ENCODE data around the gene THAP7. TPM values are rescaled to one million over a fixed set of nuclear protein-coding genes. Genes with fewer than 3 reads are reported as not detected.

THAP7 gene
- total RNA-seq, 1 donor from 2014 or later, result 14.7 TPM

DNA sequence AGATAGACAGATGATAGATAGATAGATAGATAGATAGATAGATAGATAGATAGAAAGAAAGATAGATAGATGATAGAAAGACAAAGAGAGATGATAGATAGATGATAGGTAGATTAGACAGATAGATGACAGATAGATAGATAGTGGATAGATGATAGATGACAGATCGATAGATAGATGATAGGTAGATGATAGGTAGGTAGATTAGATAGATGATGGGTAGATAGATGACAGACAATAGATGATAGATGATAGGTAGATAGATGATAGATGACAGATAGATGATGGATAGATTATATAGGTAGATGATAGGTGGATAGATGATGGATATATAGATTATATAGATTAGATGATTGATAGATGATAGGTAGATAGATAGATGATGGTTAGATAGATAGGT, 15.6 kb downstream of the THAP7 start:
- Mint-ChIP-seq H3K9me3 (no peaks in the 10 kb centered on the region), H3K4me3 (no peak overlapping the region), H3K27me3 (ENCODE audit: insufficient read depth, low read depth) (peaks cover 1% of the 10 kb centered on the region), H3K4me1 (peaks cover 18% of the 10 kb centered on the region), H3K27ac (no peak overlapping the region), H3K36me3 (peaks cover 12% of the 10 kb centered on the region)
- Histone ChIP-seq H3K4me1 (peaks cover 9% of the 10 kb centered on the region), H3K4me2 (no peak overlapping the region), H3K79me2 (ENCODE audit: low read depth) (peaks cover 15% of the 10 kb centered on the region), H3K9me3 (ENCODE audit: low read depth) (no peaks in the 10 kb centered on the region), H3K36me3 (no peaks in the 10 kb centered on the region), H3K27ac (no peak overlapping the region), H3F3A (ENCODE audit: low read depth) (peaks cover 3% of the 10 kb centered on the region), H2AFZ (replicated peaks) (no peak overlapping the region), H3K4me3 (no peak overlapping the region), H3K27me3 (no peaks in the 10 kb centered on the region), H3K9ac (no peak overlapping the region), H4K20me1 (ENCODE audit: low read depth) (no peaks in the 10 kb centered on the region)
- no peak for DNase-seq (ENCODE audit: low spot score)
- TF ChIP-seq EZH2 (IDR thresholded peaks at IDR 0.05) (no peak), EZH2phosphoT487 (IDR thresholded peaks at IDR 0.05) (no peak)
- TF ChIP-seq, protein P1, sequence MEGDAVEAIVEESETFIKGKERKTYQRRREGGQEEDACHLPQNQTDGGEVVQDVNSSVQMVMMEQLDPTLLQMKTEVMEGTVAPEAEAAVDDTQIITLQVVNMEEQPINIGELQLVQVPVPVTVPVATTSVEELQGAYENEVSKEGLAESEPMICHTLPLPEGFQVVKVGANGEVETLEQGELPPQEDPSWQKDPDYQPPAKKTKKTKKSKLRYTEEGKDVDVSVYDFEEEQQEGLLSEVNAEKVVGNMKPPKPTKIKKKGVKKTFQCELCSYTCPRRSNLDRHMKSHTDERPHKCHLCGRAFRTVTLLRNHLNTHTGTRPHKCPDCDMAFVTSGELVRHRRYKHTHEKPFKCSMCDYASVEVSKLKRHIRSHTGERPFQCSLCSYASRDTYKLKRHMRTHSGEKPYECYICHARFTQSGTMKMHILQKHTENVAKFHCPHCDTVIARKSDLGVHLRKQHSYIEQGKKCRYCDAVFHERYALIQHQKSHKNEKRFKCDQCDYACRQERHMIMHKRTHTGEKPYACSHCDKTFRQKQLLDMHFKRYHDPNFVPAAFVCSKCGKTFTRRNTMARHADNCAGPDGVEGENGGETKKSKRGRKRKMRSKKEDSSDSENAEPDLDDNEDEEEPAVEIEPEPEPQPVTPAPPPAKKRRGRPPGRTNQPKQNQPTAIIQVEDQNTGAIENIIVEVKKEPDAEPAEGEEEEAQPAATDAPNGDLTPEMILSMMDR (IDR thresholded peaks at IDR 0.05), result no peak

DNA sequence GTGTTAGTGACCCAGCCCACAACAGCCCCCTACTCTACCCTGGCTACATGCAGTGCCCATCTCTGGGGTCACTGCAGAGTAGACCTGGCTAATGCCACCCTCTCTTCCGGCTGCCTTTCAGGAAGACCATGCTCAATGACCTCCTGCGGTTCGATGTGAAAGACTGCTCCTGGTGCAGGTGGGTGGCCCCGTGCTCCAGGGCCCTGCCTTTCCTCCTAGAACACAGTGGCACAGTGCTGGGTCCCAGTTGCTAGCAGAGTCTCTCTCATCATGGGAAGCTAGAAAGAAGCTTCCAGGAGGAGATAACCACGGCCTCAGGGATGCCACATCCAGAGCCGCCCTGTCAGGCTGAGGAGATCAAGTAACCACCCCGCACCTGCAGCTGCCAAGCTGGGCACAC, 16.2 kb downstream of the THAP7 start:
- no peak for DNase-seq (ENCODE audit: low spot score)
- Mint-ChIP-seq H3K27ac (no peak overlapping the region), H3K36me3 (peaks cover 12% of the 10 kb centered on the region), H3K4me3 (no peak overlapping the region), H3K27me3 (ENCODE audit: insufficient read depth, low read depth) (peaks cover 2% of the 10 kb centered on the region), H3K9me3 (no peaks in the 10 kb centered on the region), H3K4me1 (peaks cover 22% of the 10 kb centered on the region)
- Histone ChIP-seq H3K9me3 (ENCODE audit: low read depth) (no peaks in the 10 kb centered on the region), H3K27ac (no peak overlapping the region), H3K27me3 (no peaks in the 10 kb centered on the region), H4K20me1 (ENCODE audit: low read depth) (no peaks in the 10 kb centered on the region), H3K79me2 (ENCODE audit: low read depth) (peaks cover 21% of the 10 kb centered on the region), H3K36me3 (no peaks in the 10 kb centered on the region), H3K9ac (no peak overlapping the region), H3K4me1 (peaks cover 14% of the 10 kb centered on the region), H3K4me3 (no peak overlapping the region), H2AFZ (replicated peaks) (no peak overlapping the region), H3K4me2 (no peak overlapping the region), H3F3A (ENCODE audit: low read depth) (peaks cover 8% of the 10 kb centered on the region)
- no peak for TF ChIP-seq EZH2 (IDR thresholded peaks at IDR 0.05)
- TF ChIP-seq, protein P1 (IDR thresholded peaks at IDR 0.05), result no peak
- TF ChIP-seq EZH2phosphoT487 (IDR thresholded peaks at IDR 0.05), result no peak

DNA sequence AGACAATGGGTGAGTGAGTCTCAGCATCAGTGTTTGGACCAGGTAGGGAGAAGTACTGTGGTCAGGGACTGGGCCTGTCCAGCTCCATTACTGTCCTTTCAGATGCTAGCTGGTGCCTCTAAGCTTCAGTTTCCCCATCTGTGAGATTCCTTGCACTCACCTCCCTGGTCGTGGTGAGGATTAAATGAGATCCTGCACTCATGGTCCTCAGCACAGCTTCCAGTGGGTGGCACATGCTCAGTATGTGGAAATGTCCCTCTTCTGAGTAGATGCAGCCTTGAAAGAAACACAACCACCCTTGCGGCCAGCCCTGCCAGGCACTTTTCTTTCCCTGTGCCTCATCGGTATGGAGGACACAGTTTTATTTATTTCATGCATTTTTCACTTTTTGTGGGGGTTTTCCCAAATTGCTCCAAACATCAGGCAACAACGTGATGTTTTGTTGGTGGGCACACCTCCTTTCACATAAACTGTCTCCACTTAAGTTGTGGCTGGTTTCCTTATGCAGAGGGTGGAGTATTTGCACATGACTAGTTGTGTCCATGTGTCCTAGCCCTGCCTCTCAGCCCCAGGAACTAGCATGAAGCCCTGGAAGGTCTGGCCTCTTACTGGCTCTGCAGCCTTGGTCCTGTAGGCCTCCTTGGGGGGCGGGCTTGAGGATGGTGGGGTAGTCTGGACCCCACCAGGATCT, 18.7 kb downstream of the THAP7 start:
- Histone ChIP-seq H3K9ac (no peak overlapping the region), H3K27me3 (no peaks in the 10 kb centered on the region), H3K36me3 (no peaks in the 10 kb centered on the region), H4K20me1 (ENCODE audit: low read depth) (no peaks in the 10 kb centered on the region), H3K4me3 (peak overlapping the region; percentile 66), H3K27ac (no peak overlapping the region), H3K9me3 (ENCODE audit: low read depth) (no peaks in the 10 kb centered on the region), H3K4me1 (peaks cover 24% of the 10 kb centered on the region), H3K4me2 (peak overlapping the region; percentile 92), H2AFZ (replicated peaks) (no peak overlapping the region), H3F3A (ENCODE audit: low read depth) (peaks cover 28% of the 10 kb centered on the region), H3K79me2 (ENCODE audit: low read depth) (peaks cover 22% of the 10 kb centered on the region)
- Mint-ChIP-seq H3K4me1 (peaks cover 26% of the 10 kb centered on the region), H3K27me3 (ENCODE audit: insufficient read depth, low read depth) (peaks cover 5% of the 10 kb centered on the region), H3K9me3 (no peaks in the 10 kb centered on the region), H3K27ac (peak overlapping the region; percentile 97), H3K4me3 (peak overlapping the region; percentile 99), H3K36me3 (peaks cover 12% of the 10 kb centered on the region)
- DNase-seq (ENCODE audit: low spot score), result no peak
- TF ChIP-seq, protein P1 (IDR thresholded peaks at IDR 0.05), result no peak
- TF ChIP-seq EZH2 (IDR thresholded peaks at IDR 0.05), result no peak
- TF ChIP-seq EZH2phosphoT487 (IDR thresholded peaks at IDR 0.05), result no peak

Measured in neural progenitor cell (in vitro differentiated cells).